ENCODE results near the gene ATF7IP. TPM values are rescaled to one million over a fixed set of nuclear protein-coding genes. Genes with fewer than 3 reads are reported as not detected.

ATF7IP gene
- total RNA-seq, 2 donors from 2014 or later, result 36.2 to 44.9 TPM

- no peak for DNase-seq
- Histone ChIP-seq H3K4me3 (no peak overlapping the region), H3K27ac (no peak overlapping the region), H3K36me3 (no peaks in the 10 kb centered on the region), H3K4me1 (peaks cover 8% of the 10 kb centered on the region), H3K27me3 (no peaks in the 10 kb centered on the region), H3K9ac (ENCODE audit: low read depth in 2 of 2, low read length in 2 of 2) (no peak overlapping the region), H3K9me3 (no peaks in the 10 kb centered on the region)
- TF ChIP-seq CTCF (IDR thresholded peaks at IDR 0.05), result no peak
- intact Hi-C loops (cut with DNase I), result no loop called here
Measured at GRCh38 chr12:14416658-14417057, 51.2 kb downstream of the ATF7IP start.

- Histone ChIP-seq H3K27ac (peak overlapping the region; percentile 54), H3K4me1 (peaks cover 8% of the 10 kb centered on the region), H3K4me3 (no peak overlapping the region), H3K9me3 (no peaks in the 10 kb centered on the region), H3K27me3 (no peaks in the 10 kb centered on the region), H3K9ac (ENCODE audit: low read depth in 2 of 2, low read length in 2 of 2) (no peak overlapping the region), H3K36me3 (no peaks in the 10 kb centered on the region)
- no peak for TF ChIP-seq CTCF (IDR thresholded peaks at IDR 0.05)
- peak; percentile 57 for DNase-seq
- intact Hi-C loops (cut with DNase I), result no loop called here
Measured at GRCh38 chr12:14417715-14418114, 52.2 kb downstream of the ATF7IP start.

GRCh38 chr12:14418451-14418890 lies 53.0 kb downstream of the ATF7IP start:
- Histone ChIP-seq H3K27ac (peak overlapping the region; percentile 54), H3K36me3 (no peaks in the 10 kb centered on the region), H3K27me3 (no peaks in the 10 kb centered on the region), H3K9me3 (no peaks in the 10 kb centered on the region), H3K4me3 (no peak overlapping the region), H3K9ac (ENCODE audit: low read depth in 2 of 2, low read length in 2 of 2) (no peak overlapping the region), H3K4me1 (peaks cover 8% of the 10 kb centered on the region)
- intact Hi-C loops (cut with DNase I), result no loop called here
- TF ChIP-seq CTCF (IDR thresholded peaks at IDR 0.05), result peak; percentile 34
- DNase-seq, result no peak

GRCh38 chr12:14422516-14423230 lies 57.2 kb downstream of the ATF7IP start:
- H3K27ac ChIP-seq, result no peak overlapping the region
- no peak for DNase-seq
- no peak overlapping the region for H3K9ac ChIP-seq (ENCODE audit: low read depth in 2 of 2, low read length in 2 of 2)
- H3K4me1 ChIP-seq, result peaks cover 5% of the 10 kb centered on the region
- intact Hi-C loops (cut with DNase I), result loop anchor here (5.0 kb wide), 1 partner anchor 180 kb away; no protein-coding TSS in a partner anchor
- H3K27me3 ChIP-seq, result no peaks in the 10 kb centered on the region
- no peak for TF ChIP-seq CTCF (IDR thresholded peaks at IDR 0.05)
- no peak overlapping the region for H3K4me3 ChIP-seq
- H3K9me3 ChIP-seq, result no peaks in the 10 kb centered on the region
- H3K36me3 ChIP-seq, result peaks cover 8% of the 10 kb centered on the region

DNA sequence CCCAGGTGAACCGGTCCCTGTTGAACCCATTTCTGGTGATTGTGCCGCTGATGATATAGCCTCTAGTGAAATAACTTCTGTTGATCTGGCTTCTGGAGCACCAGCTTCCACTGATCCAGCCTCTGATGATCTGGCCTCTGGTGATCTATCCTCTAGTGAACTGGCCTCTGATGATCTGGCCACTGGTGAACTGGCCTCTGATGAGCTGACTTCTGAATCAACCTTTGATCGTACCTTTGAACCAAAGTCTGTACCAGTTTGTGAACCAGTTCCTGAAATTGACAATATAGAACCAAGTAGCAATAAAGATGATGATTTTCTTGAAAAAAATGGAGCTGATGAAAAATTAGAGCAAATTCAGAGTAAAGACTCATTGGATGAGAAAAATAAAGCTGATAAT lies 59.1 kb downstream of the ATF7IP start:
- TF ChIP-seq CTCF (IDR thresholded peaks at IDR 0.05), result no peak
- Histone ChIP-seq H3K36me3 (peaks cover 8% of the 10 kb centered on the region), H3K9ac (ENCODE audit: low read depth in 2 of 2, low read length in 2 of 2) (no peak overlapping the region), H3K4me1 (peaks cover 5% of the 10 kb centered on the region), H3K27me3 (no peaks in the 10 kb centered on the region), H3K27ac (no peak overlapping the region), H3K4me3 (no peak overlapping the region), H3K9me3 (no peaks in the 10 kb centered on the region)
- intact Hi-C loops (cut with DNase I), result loop anchor here (5.0 kb wide), 1 partner anchor 182 kb away; no protein-coding TSS in a partner anchor
- DNase-seq, result no peak
